ENCODE measurements around the gene DBP.

GRCh38 chr19:48606463-48607358, 30.5 kb downstream of the DBP start, which contains the start of gene SPACA4:
- TF ChIP-seq, protein P1, sequence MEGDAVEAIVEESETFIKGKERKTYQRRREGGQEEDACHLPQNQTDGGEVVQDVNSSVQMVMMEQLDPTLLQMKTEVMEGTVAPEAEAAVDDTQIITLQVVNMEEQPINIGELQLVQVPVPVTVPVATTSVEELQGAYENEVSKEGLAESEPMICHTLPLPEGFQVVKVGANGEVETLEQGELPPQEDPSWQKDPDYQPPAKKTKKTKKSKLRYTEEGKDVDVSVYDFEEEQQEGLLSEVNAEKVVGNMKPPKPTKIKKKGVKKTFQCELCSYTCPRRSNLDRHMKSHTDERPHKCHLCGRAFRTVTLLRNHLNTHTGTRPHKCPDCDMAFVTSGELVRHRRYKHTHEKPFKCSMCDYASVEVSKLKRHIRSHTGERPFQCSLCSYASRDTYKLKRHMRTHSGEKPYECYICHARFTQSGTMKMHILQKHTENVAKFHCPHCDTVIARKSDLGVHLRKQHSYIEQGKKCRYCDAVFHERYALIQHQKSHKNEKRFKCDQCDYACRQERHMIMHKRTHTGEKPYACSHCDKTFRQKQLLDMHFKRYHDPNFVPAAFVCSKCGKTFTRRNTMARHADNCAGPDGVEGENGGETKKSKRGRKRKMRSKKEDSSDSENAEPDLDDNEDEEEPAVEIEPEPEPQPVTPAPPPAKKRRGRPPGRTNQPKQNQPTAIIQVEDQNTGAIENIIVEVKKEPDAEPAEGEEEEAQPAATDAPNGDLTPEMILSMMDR (conservative IDR thresholded peaks at IDR 0.05 in 1 of 2, IDR thresholded peaks at IDR 0.05 in 1 of 2; ENCODE audit: low read depth in 1 of 2, low read length in 2 of 2) = no peak
- no peak for TF ChIP-seq EZH2 (IDR thresholded peaks at IDR 0.05; ENCODE audit: low read length, missing control alignments)
